ENCODE data around the gene KRTAP5-8.

The KRTAP5-8 gene

DNA sequence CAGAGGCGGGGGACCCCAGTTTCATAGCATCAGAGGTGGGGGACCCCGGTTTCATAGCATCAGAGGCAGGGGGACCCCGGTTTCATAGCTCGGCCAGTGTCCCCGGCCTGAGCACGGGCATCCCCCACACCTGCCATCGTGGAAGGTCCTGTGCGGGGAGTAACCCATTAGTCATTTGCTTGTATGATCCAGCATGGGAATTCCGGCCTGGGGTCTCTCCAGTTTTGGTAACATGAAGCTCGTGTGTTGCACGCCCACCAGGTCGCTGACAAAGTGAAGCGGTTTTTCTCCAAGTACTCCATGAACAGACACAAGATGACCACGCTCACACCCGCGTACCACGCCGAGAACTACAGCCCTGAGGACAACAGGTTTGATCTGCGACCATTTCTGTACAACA is 39.7 kb upstream of the KRTAP5-8 start:
- H3K36me3 ChIP-seq (ENCODE audit: control insufficient read depth, insufficient read depth, low read length): peaks cover 58% of the 10 kb centered on the region
- H3K4me3 ChIP-seq (ENCODE audit: extremely low read depth, insufficient read depth, low read length, poor library complexity, severe bottlenecking): no peak overlapping the region
- no peaks in the 10 kb centered on the region for H3K9me3 ChIP-seq (ENCODE audit: control insufficient read depth, low read length)
- no peaks in the 10 kb centered on the region for H3K4me1 ChIP-seq (ENCODE audit: control insufficient read depth, insufficient read depth, low read length, poor library complexity, severe bottlenecking)
- H3K27ac ChIP-seq (ENCODE audit: low read depth, low read length, severe bottlenecking): no peak overlapping the region
- WGBS, 2 experiments (ENCODE audit: insufficient coverage in 2 of 2): 96 to 97% methylated on average over 18 of the region's 19 CpGs

DNA sequence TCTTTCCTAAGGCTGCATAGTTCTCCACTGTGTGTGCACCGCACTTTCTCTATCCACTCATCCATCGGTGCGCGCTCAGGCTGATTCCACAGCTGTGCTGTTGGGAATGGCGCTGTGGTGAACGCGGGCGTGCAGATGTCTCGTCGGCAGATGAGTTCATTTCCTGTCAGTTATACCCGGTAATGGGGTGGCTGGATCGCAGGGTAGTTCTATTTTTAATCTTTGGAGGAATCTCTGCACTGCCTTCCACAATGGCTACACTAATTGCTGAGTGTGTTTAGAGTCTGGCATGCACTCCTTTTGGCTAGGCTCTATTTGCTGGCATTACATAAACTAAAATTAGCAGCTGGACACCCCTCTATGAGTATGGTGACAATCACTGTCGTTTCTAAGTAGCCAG is 38.7 kb upstream of the KRTAP5-8 start:
- Histone ChIP-seq H3K27ac (ENCODE audit: low read depth, low read length, severe bottlenecking) (no peak overlapping the region), H3K36me3 (ENCODE audit: control insufficient read depth, insufficient read depth, low read length) (peaks cover 61% of the 10 kb centered on the region), H3K9me3 (ENCODE audit: control insufficient read depth, low read length) (no peaks in the 10 kb centered on the region), H3K4me1 (ENCODE audit: control insufficient read depth, insufficient read depth, low read length, poor library complexity, severe bottlenecking) (peaks cover 1% of the 10 kb centered on the region), H3K4me3 (ENCODE audit: extremely low read depth, insufficient read depth, low read length, poor library complexity, severe bottlenecking) (no peak overlapping the region)
- WGBS, 2 experiments (ENCODE audit: insufficient coverage in 2 of 2): 96 to 97% methylated on average over 11 to 12 of the region's 13 CpGs

DNA sequence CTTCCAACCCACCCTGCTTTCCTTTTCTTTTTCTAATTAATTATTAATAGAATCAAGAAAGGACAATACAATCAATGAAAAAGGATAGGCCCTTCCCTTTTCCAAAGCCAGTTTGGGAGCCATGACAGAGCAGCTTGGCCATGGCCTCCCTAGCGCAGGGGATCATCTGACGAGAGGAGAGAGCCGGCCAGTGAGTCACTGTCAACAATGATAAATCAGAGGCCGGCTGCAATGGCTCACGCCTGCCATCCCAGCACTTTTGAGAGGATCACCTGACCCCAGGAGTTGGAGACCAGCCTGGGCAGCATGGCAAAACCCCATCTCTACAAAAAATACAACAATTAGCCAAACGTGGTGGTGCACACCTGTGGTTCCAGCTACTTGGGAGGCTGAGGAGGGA is 38.3 kb upstream of the KRTAP5-8 start:
- no peak overlapping the region for H3K27ac ChIP-seq (ENCODE audit: low read depth, low read length, severe bottlenecking)
- WGBS, 2 experiments (ENCODE audit: insufficient coverage in 2 of 2): 89 to 92% methylated on average over 5 of the region's 6 CpGs
- H3K4me1 ChIP-seq (ENCODE audit: control insufficient read depth, insufficient read depth, low read length, poor library complexity, severe bottlenecking): peaks cover 5% of the 10 kb centered on the region
- no peaks in the 10 kb centered on the region for H3K9me3 ChIP-seq (ENCODE audit: control insufficient read depth, low read length)
- H3K36me3 ChIP-seq (ENCODE audit: control insufficient read depth, insufficient read depth, low read length): peaks cover 64% of the 10 kb centered on the region
- H3K4me3 ChIP-seq (ENCODE audit: extremely low read depth, insufficient read depth, low read length, poor library complexity, severe bottlenecking): no peak overlapping the region

DNA sequence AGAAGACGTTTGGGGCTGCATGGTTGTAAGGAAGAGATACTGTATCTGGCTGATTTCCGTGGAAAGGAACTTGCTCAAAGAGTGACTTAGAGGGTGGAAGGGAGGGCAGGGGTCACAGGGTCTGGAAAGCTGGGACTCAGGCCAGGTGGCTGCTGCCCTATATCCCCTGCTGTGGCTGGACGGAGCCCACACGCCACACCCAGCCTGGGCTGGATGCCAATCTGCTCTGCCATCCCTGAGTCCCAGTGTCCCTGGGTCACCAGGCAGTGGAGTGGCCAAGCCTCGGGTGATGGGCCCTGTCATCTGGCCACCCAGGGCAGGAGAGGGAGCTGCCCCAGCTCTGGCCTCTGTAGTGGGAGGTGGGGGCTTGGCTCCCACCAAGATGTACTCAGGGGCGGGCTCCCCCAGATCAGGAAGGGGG is 37.2 kb upstream of the KRTAP5-8 start:
- H3K4me3 ChIP-seq (ENCODE audit: extremely low read depth, insufficient read depth, low read length, poor library complexity, severe bottlenecking): no peak overlapping the region
- peaks cover 5% of the 10 kb centered on the region for H3K4me1 ChIP-seq (ENCODE audit: control insufficient read depth, insufficient read depth, low read length, poor library complexity, severe bottlenecking)
- WGBS, 2 experiments (ENCODE audit: insufficient coverage in 2 of 2): 85 to 96% methylated on average over 5 to 6 of the region's 6 CpGs
- peaks cover 54% of the 10 kb centered on the region for H3K36me3 ChIP-seq (ENCODE audit: control insufficient read depth, insufficient read depth, low read length)
- H3K27ac ChIP-seq (ENCODE audit: low read depth, low read length, severe bottlenecking): no peak overlapping the region
- no peaks in the 10 kb centered on the region for H3K9me3 ChIP-seq (ENCODE audit: control insufficient read depth, low read length)

DNA sequence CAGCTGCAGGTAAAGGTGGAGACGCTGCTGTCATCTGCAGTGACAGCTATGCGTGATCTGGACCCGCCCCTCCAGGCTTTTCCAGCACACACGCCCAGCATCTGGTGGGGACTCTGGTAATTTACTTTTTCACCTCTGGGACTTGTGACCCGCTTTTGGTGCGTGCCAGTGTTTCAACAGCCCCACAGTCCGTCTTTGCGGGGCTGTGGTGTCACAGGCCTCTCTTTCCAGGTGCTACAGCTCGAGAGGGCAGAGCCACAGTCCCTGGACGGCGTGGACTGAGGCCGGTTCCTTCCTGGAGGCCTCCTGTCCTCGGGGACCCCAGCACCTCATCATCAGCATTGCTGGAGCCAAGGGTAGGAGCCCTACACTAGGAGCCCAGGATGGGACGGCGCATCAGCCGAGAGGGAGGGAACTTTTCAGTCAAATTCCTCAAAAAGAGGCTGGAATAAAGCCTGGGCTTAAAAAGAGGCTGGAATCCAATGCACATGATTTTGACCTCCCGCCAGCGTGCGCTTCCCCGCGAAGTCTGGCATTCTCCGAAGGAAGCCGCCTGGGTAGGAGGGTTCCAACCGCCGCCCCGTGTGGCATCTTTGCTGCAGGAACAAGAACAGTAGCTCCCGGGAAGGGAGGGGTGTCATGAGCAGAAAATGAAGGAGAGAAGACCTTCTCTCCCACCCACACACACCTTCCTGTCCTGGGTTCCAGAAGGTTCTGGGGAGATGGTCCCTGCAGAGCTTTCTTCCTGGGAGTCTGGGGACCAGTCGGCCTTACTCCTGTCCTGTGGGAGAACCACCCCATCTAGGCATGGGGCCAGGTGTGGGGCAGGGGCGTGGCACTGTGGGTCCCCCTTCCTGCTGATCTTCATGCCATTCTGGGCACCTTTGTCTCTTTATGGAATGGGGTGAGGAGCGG is 36.5 kb upstream of the KRTAP5-8 start:
- peaks cover 49% of the 10 kb centered on the region for H3K36me3 ChIP-seq (ENCODE audit: control insufficient read depth, insufficient read depth, low read length)
- no peak overlapping the region for H3K27ac ChIP-seq (ENCODE audit: low read depth, low read length, severe bottlenecking)
- no peak overlapping the region for H3K4me3 ChIP-seq (ENCODE audit: extremely low read depth, insufficient read depth, low read length, poor library complexity, severe bottlenecking)
- H3K9me3 ChIP-seq (ENCODE audit: control insufficient read depth, low read length): no peaks in the 10 kb centered on the region
- WGBS, 2 experiments (ENCODE audit: insufficient coverage in 2 of 2): 97% methylated on average over 28 of the region's 30 CpGs
- peaks cover 5% of the 10 kb centered on the region for H3K4me1 ChIP-seq (ENCODE audit: control insufficient read depth, insufficient read depth, low read length, poor library complexity, severe bottlenecking)

DNA sequence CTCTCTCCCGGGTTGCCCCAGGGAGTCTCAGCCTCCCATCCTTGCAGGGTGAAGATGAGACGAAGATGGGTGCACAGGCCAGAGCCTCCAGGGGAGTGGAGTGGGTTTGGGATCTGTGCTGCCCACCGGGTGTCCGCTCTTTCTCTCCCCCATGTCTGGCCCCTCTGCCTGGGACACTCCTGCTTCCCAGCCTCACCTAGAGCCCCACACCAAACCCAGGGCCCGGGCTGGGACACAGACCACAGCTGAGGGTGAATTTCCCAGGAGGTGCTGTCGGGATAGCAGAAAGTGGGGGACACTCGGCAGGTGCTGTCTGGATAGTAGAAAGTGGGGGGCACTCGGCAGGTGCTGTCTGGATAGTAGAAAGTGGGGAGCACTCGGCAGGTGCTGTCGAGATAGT is 35.8 kb upstream of the KRTAP5-8 start:
- WGBS, 2 experiments (ENCODE audit: insufficient coverage in 2 of 2): 93 to 98% methylated on average over 5 of the region's 10 CpGs
- Histone ChIP-seq H3K4me3 (ENCODE audit: extremely low read depth, insufficient read depth, low read length, poor library complexity, severe bottlenecking) (no peak overlapping the region), H3K36me3 (ENCODE audit: control insufficient read depth, insufficient read depth, low read length) (peaks cover 44% of the 10 kb centered on the region), H3K9me3 (ENCODE audit: control insufficient read depth, low read length) (no peaks in the 10 kb centered on the region), H3K27ac (ENCODE audit: low read depth, low read length, severe bottlenecking) (no peak overlapping the region), H3K4me1 (ENCODE audit: control insufficient read depth, insufficient read depth, low read length, poor library complexity, severe bottlenecking) (peaks cover 5% of the 10 kb centered on the region)

DNA sequence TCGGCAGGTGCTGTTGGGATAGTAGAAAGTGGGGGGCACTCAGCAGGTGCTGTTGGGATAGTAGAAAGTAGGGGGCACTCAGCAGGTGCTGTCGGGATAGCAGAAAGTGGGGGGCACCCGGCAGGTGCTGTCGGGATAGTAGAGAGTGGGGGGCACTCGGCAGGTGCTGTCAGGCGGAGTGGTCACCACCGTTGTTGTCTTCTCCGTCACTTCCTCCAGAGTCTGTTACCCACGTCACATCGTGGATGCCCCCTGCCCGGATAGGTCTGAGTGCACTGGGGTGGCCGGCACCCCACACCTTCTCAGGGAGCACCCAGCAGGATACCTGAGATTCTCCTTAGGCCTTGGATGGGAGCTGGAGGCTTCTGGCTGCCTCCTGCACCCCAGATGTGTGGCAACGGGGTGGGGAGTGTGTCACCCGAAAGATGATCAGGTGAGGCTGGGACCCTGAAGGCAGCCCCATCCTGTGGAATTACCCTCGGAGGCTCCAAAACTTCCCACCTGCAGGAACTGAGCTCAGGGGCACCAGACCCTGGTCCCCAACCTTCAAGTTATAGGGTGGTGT is 34.9 kb upstream of the KRTAP5-8 start:
- Histone ChIP-seq H3K36me3 (ENCODE audit: control insufficient read depth, insufficient read depth, low read length) (peaks cover 37% of the 10 kb centered on the region), H3K4me1 (ENCODE audit: control insufficient read depth, insufficient read depth, low read length, poor library complexity, severe bottlenecking) (peaks cover 5% of the 10 kb centered on the region)

DNA sequence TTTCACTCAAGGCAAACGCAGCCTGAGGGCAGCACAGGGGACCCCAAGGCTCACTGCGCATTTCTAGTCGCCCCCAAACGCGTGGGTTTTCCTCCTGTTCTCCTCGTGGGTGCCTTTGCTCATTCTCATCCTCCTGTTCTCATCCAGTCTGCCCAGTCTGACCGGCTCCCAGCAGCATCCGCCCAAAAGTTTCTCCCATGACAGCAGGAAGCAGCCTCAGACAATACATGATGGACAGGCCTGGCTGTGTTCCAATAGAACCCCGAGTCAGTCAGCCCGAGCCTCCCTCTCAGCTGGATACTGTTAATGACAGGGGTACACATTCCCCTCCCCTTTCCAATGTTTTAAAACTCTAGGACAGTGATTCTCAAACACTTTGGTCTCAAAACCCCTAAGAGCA is 33.3 kb upstream of the KRTAP5-8 start:
- Histone ChIP-seq H3K27ac (ENCODE audit: low read depth, low read length, severe bottlenecking) (no peak overlapping the region), H3K36me3 (ENCODE audit: control insufficient read depth, insufficient read depth, low read length) (peaks cover 21% of the 10 kb centered on the region), H3K9me3 (ENCODE audit: control insufficient read depth, low read length) (peaks cover 10% of the 10 kb centered on the region), H3K4me3 (ENCODE audit: extremely low read depth, insufficient read depth, low read length, poor library complexity, severe bottlenecking) (no peak overlapping the region), H3K4me1 (ENCODE audit: control insufficient read depth, insufficient read depth, low read length, poor library complexity, severe bottlenecking) (peaks cover 5% of the 10 kb centered on the region)
- 54 to 61% methylated on average over 10 of the region's 10 CpGs for WGBS, 2 experiments (ENCODE audit: insufficient coverage in 2 of 2)

More for the DNA sequence above, 34.9 kb upstream of the KRTAP5-8 start:
- Histone ChIP-seq H3K9me3 (ENCODE audit: control insufficient read depth, low read length) (no peaks in the 10 kb centered on the region), H3K4me3 (ENCODE audit: extremely low read depth, insufficient read depth, low read length, poor library complexity, severe bottlenecking) (no peak overlapping the region), H3K27ac (ENCODE audit: low read depth, low read length, severe bottlenecking) (no peak overlapping the region)
- WGBS, 2 experiments (ENCODE audit: insufficient coverage in 2 of 2): 89 to 91% methylated on average over 14 of the region's 15 CpGs

DNA sequence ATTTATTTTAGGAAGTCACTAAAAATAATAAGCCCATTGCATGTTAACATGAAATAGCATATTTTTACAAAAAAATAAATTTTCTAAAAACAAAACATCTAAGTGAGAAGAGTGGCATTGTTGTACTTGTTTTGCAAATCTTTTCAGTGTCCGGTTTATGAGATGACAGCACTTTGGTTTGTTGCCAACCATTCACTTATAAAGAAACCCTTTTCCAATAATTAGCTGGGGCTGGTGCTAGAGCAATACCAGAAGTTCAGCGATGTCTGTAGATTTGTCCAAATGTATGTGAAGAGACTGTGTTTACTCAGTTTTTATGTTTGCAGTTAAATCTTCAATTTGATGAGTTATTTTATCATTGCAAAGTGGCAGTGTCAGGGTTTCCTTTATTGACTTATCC is 32.8 kb upstream of the KRTAP5-8 start:
- 83% methylated on average over 1 of the region's 2 CpGs for WGBS, 2 experiments (ENCODE audit: insufficient coverage in 2 of 2)
- no peak overlapping the region for H3K4me3 ChIP-seq (ENCODE audit: extremely low read depth, insufficient read depth, low read length, poor library complexity, severe bottlenecking)
- H3K4me1 ChIP-seq (ENCODE audit: control insufficient read depth, insufficient read depth, low read length, poor library complexity, severe bottlenecking): peaks cover 5% of the 10 kb centered on the region
- H3K9me3 ChIP-seq (ENCODE audit: control insufficient read depth, low read length): peaks cover 15% of the 10 kb centered on the region
- no peak overlapping the region for H3K27ac ChIP-seq (ENCODE audit: low read depth, low read length, severe bottlenecking)
- H3K36me3 ChIP-seq (ENCODE audit: control insufficient read depth, insufficient read depth, low read length): peaks cover 17% of the 10 kb centered on the region

DNA sequence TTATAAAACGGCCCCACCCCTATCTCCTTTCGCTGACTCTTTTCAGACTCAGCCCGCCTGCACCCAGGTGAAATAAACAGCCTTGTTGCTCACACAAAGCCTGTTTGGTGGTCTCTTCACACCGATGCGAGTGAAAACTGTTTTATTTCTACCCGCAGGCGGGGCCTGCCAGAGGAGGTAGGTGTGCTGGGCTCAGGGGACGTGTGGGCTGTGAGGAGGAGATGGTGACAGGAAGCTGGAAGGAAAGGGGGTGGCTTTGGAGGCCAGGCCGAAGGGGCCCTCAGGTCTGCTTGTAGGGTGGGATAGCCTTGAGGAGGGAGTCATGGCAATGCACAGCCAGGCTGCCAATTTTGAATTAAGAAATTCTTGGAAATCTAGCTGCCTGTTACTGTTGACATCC is 32.0 kb upstream of the KRTAP5-8 start:
- 32 to 66% methylated on average over 6 to 8 of the region's 9 CpGs for WGBS, 2 experiments (ENCODE audit: insufficient coverage in 2 of 2)
- Histone ChIP-seq H3K36me3 (ENCODE audit: control insufficient read depth, insufficient read depth, low read length) (peaks cover 9% of the 10 kb centered on the region), H3K27ac (ENCODE audit: low read depth, low read length, severe bottlenecking) (no peak overlapping the region), H3K9me3 (ENCODE audit: control insufficient read depth, low read length) (peaks cover 22% of the 10 kb centered on the region), H3K4me3 (ENCODE audit: extremely low read depth, insufficient read depth, low read length, poor library complexity, severe bottlenecking) (no peak overlapping the region), H3K4me1 (ENCODE audit: control insufficient read depth, insufficient read depth, low read length, poor library complexity, severe bottlenecking) (peaks cover 5% of the 10 kb centered on the region)

DNA sequence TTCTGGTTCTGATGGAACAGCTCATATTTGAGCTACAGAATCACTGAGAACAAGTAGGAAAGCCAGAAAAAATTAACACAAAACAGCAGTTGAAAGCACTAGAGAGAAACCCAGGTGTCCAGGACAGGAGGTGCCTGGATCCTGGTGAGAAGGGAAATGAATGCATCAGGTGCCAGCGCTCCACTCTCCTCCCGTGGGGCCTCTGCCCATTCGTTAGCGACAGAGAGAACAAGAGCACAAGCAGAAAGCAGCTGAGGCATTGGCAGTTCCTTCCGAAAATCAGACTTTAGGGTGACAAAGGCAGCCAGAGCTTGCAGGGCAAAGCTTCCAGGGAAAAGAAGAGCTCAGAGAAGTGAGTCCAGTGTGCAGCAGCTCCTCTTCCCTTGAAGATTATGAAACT is 30.7 kb upstream of the KRTAP5-8 start:
- Histone ChIP-seq H3K27ac (ENCODE audit: low read depth, low read length, severe bottlenecking) (no peak overlapping the region), H3K36me3 (ENCODE audit: control insufficient read depth, insufficient read depth, low read length) (peaks cover 9% of the 10 kb centered on the region), H3K4me1 (ENCODE audit: control insufficient read depth, insufficient read depth, low read length, poor library complexity, severe bottlenecking) (peaks cover 5% of the 10 kb centered on the region), H3K4me3 (ENCODE audit: extremely low read depth, insufficient read depth, low read length, poor library complexity, severe bottlenecking) (no peak overlapping the region), H3K9me3 (ENCODE audit: control insufficient read depth, low read length) (peaks cover 23% of the 10 kb centered on the region)
- WGBS, 2 experiments (ENCODE audit: insufficient coverage in 2 of 2): 98 to 100% methylated on average over 5 of the region's 5 CpGs

All from mesodermal cell (in vitro differentiated cells).